GM12878 (cell line): ENCODE data around the gene ZNF33B. TPM values are rescaled to one million over a fixed set of nuclear protein-coding genes. Genes with fewer than 3 reads are reported as not detected.

Experiments used
- ASH2L ChIP-seq: fragments of 300-600, 200-600 bp; sonication (generic); IDR thresholded peaks from 2 replicates; pipeline ENCODE4 v1.6.1; 2017; ENCODE audit warnings: low read depth, mild to moderate bottlenecking, borderline replicate concordance
- BHLHE40 ChIP-seq, 2 experiments: fragments of 450-650 bp in 1 of 2; IDR thresholded peaks; 2 replicates each; pipeline ENCODE4 v1.6.1; 2011 to 2017; ENCODE audit warnings: low read depth in 2 of 2, borderline replicate concordance in 1 of 2, improper control_type of control experiment in 1 of 2, low read length in 1 of 2, mild to moderate bottlenecking in 1 of 2
- CBX3 ChIP-seq: fragments of 200-600 bp; sonication (generic); IDR thresholded peaks from 2 replicates; pipeline ENCODE4 v1.6.1; 2016; ENCODE audit warnings: low read depth, borderline replicate concordance
- EP300 ChIP-seq, 2 experiments: fragments of 150-350 bp in 1 of 2; IDR thresholded peaks; 2 replicates each; pipeline ENCODE4 v1.6.1; 2011 to 2012; ENCODE audit warnings: low read depth in 2 of 2, low read length in 2 of 2, borderline replicate concordance in 1 of 2, improper control_type of control experiment in 1 of 2, inconsistent platforms in 1 of 2; ENCODE audit not compliant: control insufficient read depth in 1 of 2
- GATAD2B ChIP-seq: fragments of 450-650 bp; conservative IDR thresholded peaks from 2 replicates; pipeline ENCODE4 v1.6.1; 2017; ENCODE audit warnings: low read depth, mild to moderate bottlenecking, moderate library complexity
- KDM1A ChIP-seq: fragments of 200-600 bp; sonication (generic); IDR thresholded peaks from 2 replicates; pipeline ENCODE4 v1.6.1; 2016; ENCODE audit warnings: borderline replicate concordance
- NBN ChIP-seq: fragments of 450-650 bp; IDR thresholded peaks from 2 replicates; pipeline ENCODE4 v1.6.1; 2016
- NFYA ChIP-seq: IDR thresholded peaks from 2 replicates; pipeline ENCODE4 v1.6.1; 2011; ENCODE audit warnings: low read depth, mild to moderate bottlenecking, low read length, improper control_type of control experiment, borderline replicate concordance
- NFYB ChIP-seq: IDR thresholded peaks from 2 replicates; pipeline ENCODE4 v1.6.1; 2011; ENCODE audit warnings: low read depth, mild to moderate bottlenecking, low read length, improper control_type of control experiment, moderate library complexity; ENCODE audit not compliant: insufficient read depth
- PBX3 ChIP-seq: IDR thresholded peaks from 2 replicates; pipeline ENCODE4 v1.6.1; 2011; ENCODE audit warnings: mild to moderate bottlenecking, low read depth, low read length, moderate library complexity; ENCODE audit not compliant: insufficient replicate concordance
- POLR2AphosphoS2 ChIP-seq: IDR thresholded peaks from 2 replicates; pipeline ENCODE4 v1.6.1; 2011; ENCODE audit warnings: low read depth, mild to moderate bottlenecking, low read length, improper control_type of control experiment, moderate library complexity
- SMAD1 ChIP-seq: fragments of 450-650 bp; IDR thresholded peaks from 2 replicates; pipeline ENCODE4 v1.6.1; 2018; ENCODE audit warnings: mild to moderate bottlenecking, low read depth; ENCODE audit not compliant: partially characterized antibody
- SPI1 ChIP-seq: IDR thresholded peaks from 2 replicates; pipeline ENCODE4 v1.6.1; 2011; ENCODE audit warnings: low read depth, mild to moderate bottlenecking, low read length, moderate library complexity, borderline replicate concordance; ENCODE audit not compliant: insufficient read depth
- SREBF1 ChIP-seq: IDR thresholded peaks from 2 replicates; pipeline ENCODE4 v1.6.1; 2012; ENCODE audit warnings: mild to moderate bottlenecking, low read length
- TCF12 ChIP-seq: IDR thresholded peaks from 2 replicates; pipeline ENCODE4 v1.6.1; 2011; ENCODE audit warnings: low read depth, mild to moderate bottlenecking, low read length
- WRNIP1 ChIP-seq: IDR thresholded peaks from 2 replicates; pipeline ENCODE4 v1.6.1; 2011; ENCODE audit warnings: low read depth, low read length, improper control_type of control experiment, borderline replicate concordance
- YBX1 ChIP-seq: fragments of 450-650 bp; IDR thresholded peaks from 2 replicates; pipeline ENCODE4 v1.6.1; 2016; ENCODE audit warnings: antibody characterized with exemption
- ZNF207 ChIP-seq: fragments of 450-650 bp; IDR thresholded peaks from 2 replicates; pipeline ENCODE4 v1.6.1; 2014; ENCODE audit warnings: antibody characterized with exemption, mild to moderate bottlenecking, borderline replicate concordance
- ZSCAN29 ChIP-seq: fragments of 450-650 bp; IDR thresholded peaks from 2 replicates; pipeline ENCODE4 v1.6.1; 2017; ENCODE audit warnings: mild to moderate bottlenecking, moderate library complexity
- polyA plus RNA-seq, 11 experiments: library from polyadenylated mRNA; depleted of rRNA in 4 of 11; unstranded in 6 of 11; stranded (reverse) in 5 of 11; fragments of >200 nt; fragmentation: Nextera tagmentation in 4 of 11; fragmentation: Illumina TruSeq in 1 of 11; extraction: Ambion mirVana in 4 of 11; extraction: Trizol in 1 of 11; gene quantifications; 1 replicate in 1 of 11; 2 replicates in 10 of 11; pipeline versions ENCODE4 v1.2.1 to v1.2.3, GENCODE V29; 2011 to 2016; ENCODE audit warnings: inconsistent platforms in 2 of 11, missing spikeins in 2 of 11, low read depth in 1 of 11
- total RNA-seq, 4 experiments: library from RNA; depleted of rRNA in 3 of 4; stranded (reverse); fragments of >200 nt in 3 of 4; fragmentation: Illumina TruSeq in 1 of 4; extraction: Trizol in 1 of 4; gene quantifications; 2 replicates each; pipeline versions ENCODE4 v1.2.1 to v1.2.3, GENCODE V29; 2013 to 2021
- TF ChIP-seq, protein P1 (sequence below): fragments of 450-650 bp; IDR thresholded peaks from 2 replicates; pipeline ENCODE4 v1.6.1; 2017; ENCODE audit warnings: low read depth, mild to moderate bottlenecking, moderate library complexity
- TF ChIP-seq, protein P2 (sequence below): IDR thresholded peaks from 2 replicates; pipeline ENCODE4 v1.6.1; 2012; ENCODE audit warnings: low read depth, low read length, improper control_type of control experiment
- TF ChIP-seq, protein P3 (sequence below): fragments of 150-350 bp; IDR thresholded peaks from 2 replicates; pipeline ENCODE4 v1.6.1; 2014; ENCODE audit warnings: mild to moderate bottlenecking, low read depth, low read length

The ZNF33B gene
- total and polyA plus RNA-seq, 10 of the 15 experiments (the other 5 are each of a cell fraction or from before 2014, with no cell fraction given), result 5.3 to 19.7 (median 9.3) TPM

DNA sequence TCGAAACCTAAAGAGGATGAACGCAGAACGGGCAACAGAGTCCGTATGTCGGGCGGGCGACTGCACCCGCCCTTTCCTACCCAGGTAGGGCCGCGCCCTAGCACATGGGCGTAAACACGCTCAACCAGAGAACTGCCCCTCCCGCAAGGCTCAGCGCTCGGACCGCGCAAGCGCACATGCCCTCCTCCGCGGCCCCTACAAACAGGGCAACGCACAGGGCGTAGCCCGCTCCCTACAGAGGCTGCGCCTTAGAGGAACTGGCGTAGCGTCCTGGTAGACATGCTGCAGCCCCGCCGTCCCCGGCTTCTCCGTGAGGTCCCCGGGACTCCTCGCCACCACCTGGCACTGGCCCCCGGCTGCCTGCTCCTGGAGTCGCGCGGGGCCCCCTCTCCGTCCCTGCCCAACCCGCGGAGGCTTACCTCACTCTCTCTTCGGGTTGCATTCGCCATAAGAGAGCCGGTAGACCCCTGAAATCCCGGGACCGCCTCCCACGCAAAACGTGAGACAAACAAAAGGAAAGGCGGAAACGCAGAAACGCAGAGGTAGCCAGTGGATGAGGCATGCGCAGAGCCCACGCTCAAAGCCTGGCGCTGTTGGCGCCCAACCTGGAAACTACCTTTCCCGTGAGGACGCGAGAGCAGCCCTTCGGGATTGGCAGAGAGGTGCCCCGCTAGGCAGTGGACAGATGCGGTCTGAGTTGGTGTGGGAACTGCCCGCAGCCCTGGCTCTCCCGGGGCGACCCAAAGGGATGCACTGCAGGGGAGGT lies at the start of gene ZNF33B (continued):
- TF ChIP-seq, protein P1, sequence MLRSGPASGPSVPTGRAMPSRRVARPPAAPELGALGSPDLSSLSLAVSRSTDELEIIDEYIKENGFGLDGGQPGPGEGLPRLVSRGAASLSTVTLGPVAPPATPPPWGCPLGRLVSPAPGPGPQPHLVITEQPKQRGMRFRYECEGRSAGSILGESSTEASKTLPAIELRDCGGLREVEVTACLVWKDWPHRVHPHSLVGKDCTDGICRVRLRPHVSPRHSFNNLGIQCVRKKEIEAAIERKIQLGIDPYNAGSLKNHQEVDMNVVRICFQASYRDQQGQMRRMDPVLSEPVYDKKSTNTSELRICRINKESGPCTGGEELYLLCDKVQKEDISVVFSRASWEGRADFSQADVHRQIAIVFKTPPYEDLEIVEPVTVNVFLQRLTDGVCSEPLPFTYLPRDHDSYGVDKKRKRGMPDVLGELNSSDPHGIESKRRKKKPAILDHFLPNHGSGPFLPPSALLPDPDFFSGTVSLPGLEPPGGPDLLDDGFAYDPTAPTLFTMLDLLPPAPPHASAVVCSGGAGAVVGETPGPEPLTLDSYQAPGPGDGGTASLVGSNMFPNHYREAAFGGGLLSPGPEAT, result peak; percentile 71
- TF ChIP-seq SMAD1, result no peak
- TF ChIP-seq, protein P2, sequence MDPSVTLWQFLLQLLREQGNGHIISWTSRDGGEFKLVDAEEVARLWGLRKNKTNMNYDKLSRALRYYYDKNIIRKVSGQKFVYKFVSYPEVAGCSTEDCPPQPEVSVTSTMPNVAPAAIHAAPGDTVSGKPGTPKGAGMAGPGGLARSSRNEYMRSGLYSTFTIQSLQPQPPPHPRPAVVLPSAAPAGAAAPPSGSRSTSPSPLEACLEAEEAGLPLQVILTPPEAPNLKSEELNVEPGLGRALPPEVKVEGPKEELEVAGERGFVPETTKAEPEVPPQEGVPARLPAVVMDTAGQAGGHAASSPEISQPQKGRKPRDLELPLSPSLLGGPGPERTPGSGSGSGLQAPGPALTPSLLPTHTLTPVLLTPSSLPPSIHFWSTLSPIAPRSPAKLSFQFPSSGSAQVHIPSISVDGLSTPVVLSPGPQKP, result 0 out of 2 replicates have a peak, but pooled peaks have one; percentile 28
- no peak for TF ChIP-seq NFYA
- 0 out of 2 replicates have a peak, but pooled peaks have one; percentile 52 for TF ChIP-seq NFYB
- TF ChIP-seq CBX3, result no peak
- TF ChIP-seq ASH2L, result 0 out of 2 replicates have a peak, but pooled peaks have one; percentile 9
- no peak for TF ChIP-seq ZSCAN29
- TF ChIP-seq, protein P3, sequence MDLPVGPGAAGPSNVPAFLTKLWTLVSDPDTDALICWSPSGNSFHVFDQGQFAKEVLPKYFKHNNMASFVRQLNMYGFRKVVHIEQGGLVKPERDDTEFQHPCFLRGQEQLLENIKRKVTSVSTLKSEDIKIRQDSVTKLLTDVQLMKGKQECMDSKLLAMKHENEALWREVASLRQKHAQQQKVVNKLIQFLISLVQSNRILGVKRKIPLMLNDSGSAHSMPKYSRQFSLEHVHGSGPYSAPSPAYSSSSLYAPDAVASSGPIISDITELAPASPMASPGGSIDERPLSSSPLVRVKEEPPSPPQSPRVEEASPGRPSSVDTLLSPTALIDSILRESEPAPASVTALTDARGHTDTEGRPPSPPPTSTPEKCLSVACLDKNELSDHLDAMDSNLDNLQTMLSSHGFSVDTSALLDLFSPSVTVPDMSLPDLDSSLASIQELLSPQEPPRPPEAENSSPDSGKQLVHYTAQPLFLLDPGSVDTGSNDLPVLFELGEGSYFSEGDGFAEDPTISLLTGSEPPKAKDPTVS, result no peak
- 0 out of 2 replicates have a peak, but pooled peaks have one; percentile 36 for TF ChIP-seq ZNF207
- peak; percentile 65; the same call in 1 of the 2 replicates for TF ChIP-seq GATAD2B
- no peak for TF ChIP-seq WRNIP1
- peak; percentile 58 for TF ChIP-seq POLR2AphosphoS2
- peak; percentile 66; the same call in 1 of the 2 replicates for TF ChIP-seq NBN
- TF ChIP-seq EP300 (IDR thresholded peaks at IDR 0.05; ENCODE audit: borderline replicate concordance in 1 of 2, control insufficient read depth in 1 of 2, low read depth in 2 of 2, low read length in 2 of 2), result peak in 1 of 2 experiments; percentile 12; a peak in 1 of 4 replicates
- TF ChIP-seq PBX3, result no peak
- peak; percentile 95 to 98 for TF ChIP-seq BHLHE40 (IDR thresholded peaks at IDR 0.05; ENCODE audit: borderline replicate concordance in 1 of 2, low read depth in 2 of 2, low read length in 1 of 2)
- no peak for TF ChIP-seq YBX1
- TF ChIP-seq KDM1A, result no peak
- TF ChIP-seq SREBF1, result no peak
- peak; percentile 15; the same call in 1 of the 2 replicates for TF ChIP-seq TCF12
- TF ChIP-seq SPI1, result no peak; the same call in 1 of the 2 replicates
